22Rv1 (cell line): ENCODE measurements around the gene CLSTN2.

Source experiments
- CTCF ChIP-seq: fragments of 450-650 bp; IDR thresholded peaks from 2 replicates; pipeline ENCODE4 v1.5.1; 2017; ENCODE audit warnings: mild to moderate bottlenecking
- ZFX ChIP-seq: fragments of 450-650 bp; IDR thresholded peaks from 2 replicates; pipeline ENCODE4 v1.6.1; 2017; ENCODE audit warnings: antibody characterized with exemption, borderline replicate concordance

DNA sequence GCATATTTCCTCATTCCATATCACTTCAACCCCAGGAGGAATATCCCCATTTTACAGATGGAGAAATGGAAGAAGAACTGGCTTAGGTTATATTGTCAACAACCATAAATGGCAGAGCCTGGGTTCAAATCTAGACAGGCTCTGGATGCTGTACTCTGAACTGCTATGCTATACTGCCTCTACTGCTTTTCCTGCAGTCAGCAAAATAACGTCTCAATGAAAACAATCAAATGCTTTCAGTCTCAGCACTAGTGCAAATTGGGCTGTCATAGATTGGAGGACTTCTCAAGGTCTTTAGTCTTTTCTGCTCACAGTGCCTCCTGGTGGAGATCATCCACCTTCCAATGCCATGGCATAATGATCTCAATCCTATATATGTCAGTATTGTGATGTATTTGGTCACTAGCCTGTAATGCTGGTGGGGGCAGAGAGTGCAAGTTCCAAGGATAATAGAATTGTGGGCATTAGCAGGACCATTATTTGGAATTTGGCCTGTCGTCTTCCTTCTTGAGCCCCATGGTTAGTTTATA lies 285.0 kb downstream of the CLSTN2 start:
- TF ChIP-seq CTCF (peak; percentile 45), ZFX (no peak)
